NCI-H748 treated with DMSO at 0.1 percent for 48 hours (cell line): Measurements from ENCODE around the gene GALNTL6.

Experiments used
- DNase-seq: peaks from one replicate; lab custom pipeline; 2025; lab: John Stamatoyannopoulos, UW

Gene GALNTL6

DNA sequence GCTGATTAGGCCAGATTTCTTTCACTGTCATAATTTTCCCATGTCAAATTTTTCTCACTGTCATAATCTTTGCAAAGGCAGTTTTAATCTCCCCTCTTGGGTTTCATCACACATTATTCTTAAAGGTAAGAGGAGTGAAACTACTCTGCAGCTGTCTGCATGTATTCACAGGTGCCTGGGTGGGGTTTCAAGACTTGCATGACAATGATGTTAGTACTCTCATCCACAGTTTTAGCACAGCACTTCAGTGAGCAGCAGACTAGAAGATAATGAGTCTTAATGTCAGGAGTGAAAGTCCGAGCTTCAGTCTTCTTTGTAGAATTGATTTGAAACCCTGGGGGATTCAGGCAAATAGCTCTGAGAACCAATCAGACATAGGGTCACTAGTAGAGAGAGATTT lies 1172.9 kb downstream of the GALNTL6 start:
- no peak for DNase-seq

DNA sequence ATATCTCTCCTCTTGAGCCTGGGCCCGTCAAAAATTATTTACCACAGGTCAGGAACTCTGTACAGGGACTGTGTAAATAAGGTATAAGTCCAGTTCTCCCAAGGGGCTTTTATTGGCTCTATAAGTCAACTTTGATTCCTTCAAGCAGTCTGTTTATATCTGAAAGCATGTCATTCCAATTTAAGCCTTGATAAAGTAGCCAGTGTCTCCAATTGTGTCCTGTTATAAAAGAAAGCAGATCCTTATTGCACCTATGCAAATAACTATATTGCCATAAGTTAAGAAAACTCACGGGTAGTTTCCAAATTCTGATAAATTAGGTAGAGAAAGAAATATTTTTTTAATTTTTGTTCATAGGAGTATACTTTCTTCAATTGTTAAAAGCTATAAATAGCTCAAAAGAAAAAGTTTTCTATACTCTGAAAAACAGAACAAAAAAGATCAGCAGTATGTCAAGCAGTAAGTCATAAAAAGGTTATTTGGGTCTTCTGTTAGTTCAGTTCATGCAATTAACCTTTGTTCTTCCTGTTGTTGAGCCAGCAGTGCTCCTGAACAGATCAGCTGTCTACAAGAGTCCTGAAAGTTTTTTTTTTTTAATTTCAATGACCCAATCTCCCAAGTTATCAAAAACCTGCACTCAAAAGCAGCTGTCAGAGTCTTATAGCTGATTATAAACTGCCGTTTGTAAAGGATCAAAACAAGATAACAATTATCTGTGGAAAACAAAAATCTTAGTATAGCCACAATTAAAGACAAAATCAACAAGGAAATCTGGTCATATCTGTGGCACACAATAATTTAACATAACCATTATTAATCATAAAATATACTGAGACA lies 1177.0 kb downstream of the GALNTL6 start:
- no peak for DNase-seq

DNA sequence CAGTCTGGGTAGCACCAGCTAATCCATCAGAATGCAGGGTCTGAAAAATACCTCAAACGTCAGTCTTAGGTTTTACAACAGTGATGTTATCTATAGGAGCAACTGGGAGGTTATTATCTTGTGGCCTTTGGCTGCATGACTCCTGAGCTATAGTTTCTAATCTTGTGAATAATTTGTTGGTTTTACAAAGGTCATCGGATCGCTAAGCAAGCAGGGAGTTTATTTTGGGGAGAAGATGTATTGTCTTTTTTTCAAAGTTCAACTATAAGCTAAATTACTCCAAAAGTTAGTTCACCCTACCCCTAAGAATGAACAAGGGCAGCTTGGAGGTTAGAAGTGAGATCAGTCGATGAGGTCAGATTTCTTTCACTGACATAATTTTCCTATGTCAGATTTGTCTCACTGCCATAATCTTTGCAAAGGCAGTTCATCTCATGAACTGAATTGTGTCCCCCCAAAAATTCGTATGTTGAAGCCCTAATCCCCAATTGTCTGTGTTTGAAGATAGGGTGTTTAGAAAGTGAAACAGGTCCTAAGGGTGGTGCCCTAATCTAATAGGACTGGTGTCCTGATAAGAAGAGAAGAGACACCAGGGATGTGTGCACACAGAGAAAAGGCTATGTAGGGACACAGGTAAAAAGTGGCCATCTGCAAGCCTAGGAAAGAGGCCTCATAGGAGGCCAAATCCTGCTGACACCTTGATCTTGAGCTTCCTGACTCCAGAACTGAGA lies 1179.6 kb downstream of the GALNTL6 start:
- DNase-seq: no peak

GRCh38 chr4:172995161-172995560 lies 1182.0 kb downstream of the GALNTL6 start:
- no peak for DNase-seq

GRCh38 chr4:172995704-172996103 lies 1182.5 kb downstream of the GALNTL6 start:
- DNase-seq: no peak

- no peak for DNase-seq
Observed at GRCh38 chr4:172996571-172997216, 1183.5 kb downstream of the GALNTL6 start.

GRCh38 chr4:172997217-172997609 lies 1184.0 kb downstream of the GALNTL6 start:
- DNase-seq: no peak

DNA sequence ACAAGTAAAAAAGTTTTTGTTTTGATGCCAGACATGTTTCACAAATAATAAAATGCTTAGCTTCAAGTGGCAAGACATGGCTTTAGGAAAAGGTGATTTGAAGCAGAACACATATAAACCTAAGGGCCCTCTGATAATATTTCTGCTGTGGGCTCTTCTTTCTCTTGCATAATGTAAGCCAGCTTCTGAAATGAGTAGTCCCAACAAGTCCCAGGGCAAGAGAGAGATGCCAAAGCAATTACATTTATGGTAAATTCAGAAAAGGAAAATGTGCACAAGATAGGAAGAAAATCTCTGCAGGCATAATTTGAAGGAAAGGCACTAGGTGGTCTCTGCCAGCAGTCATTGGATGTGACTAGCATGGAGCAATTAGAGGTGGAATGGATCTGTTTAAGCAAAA lies 1184.7 kb downstream of the GALNTL6 start:
- DNase-seq: no peak

GRCh38 chr4:172998527-172999469 lies 1185.6 kb downstream of the GALNTL6 start:
- no peak for DNase-seq

GRCh38 chr4:173001571-173001970 lies 1188.4 kb downstream of the GALNTL6 start:
- no peak for DNase-seq

DNA sequence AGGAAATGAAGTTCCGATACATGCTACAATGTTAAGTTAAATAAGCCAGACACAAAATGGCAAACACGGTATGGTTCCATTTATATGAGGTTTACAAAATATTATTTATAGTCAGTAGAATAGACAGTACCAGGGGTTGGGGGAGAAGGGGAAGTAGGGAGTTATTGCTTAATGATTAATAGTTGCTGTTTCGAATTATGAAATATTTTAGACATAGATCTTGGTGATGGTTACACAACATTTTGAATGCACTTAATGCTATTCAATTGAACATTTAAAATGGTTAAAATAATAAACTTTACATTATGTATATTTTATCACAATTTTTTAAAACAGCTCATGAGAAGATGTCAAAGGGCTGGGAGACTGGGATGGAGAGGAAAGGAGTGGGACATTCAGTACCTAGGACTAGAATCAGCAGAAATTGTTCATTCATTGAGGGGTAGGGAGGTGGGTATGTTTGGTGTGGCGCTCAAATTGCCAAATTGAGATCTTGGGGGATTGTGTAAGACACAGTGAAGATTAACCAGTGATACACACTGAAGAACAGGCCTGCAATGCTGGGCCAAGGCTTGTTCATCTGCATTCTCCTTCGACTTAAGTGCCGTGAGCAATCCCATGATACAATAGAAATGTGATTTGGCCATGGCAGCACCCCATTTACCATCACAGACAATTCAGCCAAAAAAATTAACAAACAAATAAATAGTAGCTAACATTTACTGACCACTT lies 1189.8 kb downstream of the GALNTL6 start:
- DNase-seq: no peak

DNA sequence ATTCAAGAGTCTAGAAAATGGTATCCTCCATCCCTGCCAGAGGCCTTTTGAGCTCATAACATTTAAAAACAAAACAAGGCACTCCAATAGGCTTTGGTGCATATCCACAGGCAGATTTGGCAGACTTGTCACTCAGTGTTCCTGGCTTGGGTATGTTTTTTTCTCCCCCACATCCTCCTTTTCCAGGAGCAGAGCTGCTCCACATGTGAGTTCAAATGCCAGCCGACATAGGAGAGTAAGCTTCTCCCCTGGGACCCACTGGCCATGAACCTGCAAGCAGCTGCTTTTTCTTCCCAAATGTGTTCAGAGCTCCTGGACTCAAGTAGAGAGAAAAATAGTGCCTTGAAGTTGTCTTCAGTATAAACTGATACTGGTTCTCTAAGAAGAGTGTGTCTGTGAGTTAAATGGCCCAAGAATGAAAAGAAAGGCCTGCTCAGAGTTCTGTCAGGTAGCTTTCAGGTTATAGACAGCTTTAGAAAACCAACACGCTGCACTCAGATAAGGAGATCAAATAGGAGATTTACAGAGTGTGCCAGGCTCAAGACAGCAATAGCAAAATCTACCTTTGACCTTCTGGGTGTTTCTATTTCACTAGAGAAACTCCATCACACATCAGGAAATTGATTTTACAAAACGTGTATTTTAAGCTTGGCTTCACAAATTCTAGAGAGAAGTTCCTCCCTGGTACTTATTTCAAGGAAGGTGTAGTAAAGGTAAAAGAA lies 1192.9 kb downstream of the GALNTL6 start:
- no peak for DNase-seq

- DNase-seq: no peak
Observed at GRCh38 chr4:173008436-173008835, 1195.2 kb downstream of the GALNTL6 start.

- DNase-seq: peak; percentile 41
Observed at GRCh38 chr4:173009129-173009823, 1196.1 kb downstream of the GALNTL6 start.

- no peak for DNase-seq
Observed at GRCh38 chr4:173012608-173013007, 1199.4 kb downstream of the GALNTL6 start.

GRCh38 chr4:173013232-173013930 lies 1200.2 kb downstream of the GALNTL6 start:
- peak; percentile 27 for DNase-seq

- no peak for DNase-seq
Observed at GRCh38 chr4:173014113-173014558, 1200.9 kb downstream of the GALNTL6 start.

DNA sequence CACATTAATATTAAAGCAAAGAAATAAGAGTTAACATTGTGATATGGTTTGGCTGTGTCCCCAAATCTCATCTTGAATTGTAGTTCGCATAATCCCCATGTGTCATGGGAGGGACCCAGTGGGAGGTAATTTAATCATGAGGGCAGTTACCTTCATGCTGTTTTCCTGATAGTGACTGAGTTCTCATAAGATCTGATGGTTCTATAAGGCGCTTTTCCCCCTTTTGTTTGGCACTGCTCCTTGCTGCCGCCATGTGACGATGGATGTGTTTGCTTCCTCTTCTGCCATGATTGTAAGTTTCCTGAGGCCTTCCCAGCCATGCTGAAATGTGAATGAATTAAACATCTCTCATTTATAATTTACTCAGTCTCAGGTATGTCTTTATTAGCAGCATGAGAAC lies 1201.6 kb downstream of the GALNTL6 start:
- DNase-seq: no peak

DNA sequence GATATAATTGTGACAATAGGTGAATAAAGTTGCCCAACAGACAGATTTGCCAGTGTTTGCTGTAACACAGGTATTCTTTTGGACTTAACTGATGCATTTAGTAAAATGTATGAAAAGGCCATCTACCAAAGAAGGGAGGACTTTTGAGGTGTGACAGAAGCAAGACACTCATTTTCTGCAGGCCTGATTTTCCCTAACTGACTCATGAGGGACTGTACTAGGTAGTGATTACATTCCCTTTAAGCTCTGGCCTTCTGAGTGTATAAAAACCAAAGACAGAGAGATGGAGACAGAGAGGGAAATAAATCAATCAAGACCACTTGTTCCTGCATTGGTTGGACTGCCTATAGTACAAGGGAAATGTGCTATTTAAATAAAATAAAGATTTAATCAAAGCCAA lies 1204.6 kb downstream of the GALNTL6 start:
- no peak for DNase-seq
